ENCODE data around the gene THSD4.
A peak's percentile ranks its signal among the peaks of the same experiment; 100 is the strongest.

The THSD4 gene

DNA sequence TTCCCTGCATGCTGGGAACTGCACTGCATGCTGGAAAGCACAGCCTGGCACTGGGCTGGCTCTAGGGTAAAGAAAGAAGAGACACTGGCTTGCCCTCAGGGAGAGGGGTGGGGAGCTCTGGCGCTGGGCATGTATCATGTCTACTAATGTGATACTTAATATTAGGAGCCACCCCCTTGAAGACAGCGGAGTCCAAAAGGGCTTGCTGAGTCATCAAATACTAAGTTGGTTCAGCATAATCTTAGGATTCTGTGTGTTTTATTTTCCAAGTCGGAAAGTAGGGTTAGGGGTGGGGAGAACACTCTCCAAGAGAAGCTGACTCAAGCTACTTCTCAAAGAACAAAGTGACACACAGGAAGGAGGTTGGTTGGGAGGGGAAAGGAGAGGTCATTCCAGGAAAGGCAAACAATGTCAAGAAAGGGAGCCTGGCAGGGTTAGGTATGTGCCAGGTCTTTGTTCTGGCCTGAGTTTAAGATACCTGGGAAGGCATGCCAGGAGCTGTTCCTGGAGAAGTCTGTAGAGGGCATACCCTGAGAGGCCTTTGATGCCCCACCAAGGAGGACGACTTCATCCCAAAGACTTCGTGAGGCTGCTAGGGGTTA lies 457.3 kb downstream of the THSD4 start:
- TF ChIP-seq POLR2A (IDR thresholded peaks at IDR 0.05; ENCODE audit: low read depth, low read length) (no peak), TAF1 (IDR thresholded peaks at IDR 0.05; ENCODE audit: borderline replicate concordance, low read depth, low read length) (no peak), POLR2AphosphoS5 (IDR thresholded peaks at IDR 0.05; ENCODE audit: low read depth, low read length) (no peak)
- no peak for FAIRE-seq
- no peak for DNase-seq (ENCODE audit: insufficient read length)

DNA sequence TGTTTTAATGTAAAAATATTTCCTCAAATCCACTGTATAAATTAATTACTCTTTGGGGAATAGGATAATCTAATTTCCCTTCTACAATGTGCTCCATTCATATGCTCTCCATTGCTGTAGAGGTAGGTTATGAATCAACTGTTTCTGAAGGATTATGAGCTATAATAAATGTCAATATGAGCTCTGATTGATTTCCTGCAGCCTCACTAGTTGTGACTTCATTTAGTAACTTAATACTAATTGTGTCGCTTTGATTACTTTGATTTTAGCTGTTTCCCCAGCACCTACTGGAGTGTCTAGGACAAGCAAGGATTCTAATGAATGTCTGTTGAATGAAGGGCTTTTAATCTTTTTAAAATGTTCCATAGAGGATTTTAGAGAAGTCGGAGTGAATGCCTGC lies 458.3 kb downstream of the THSD4 start:
- FAIRE-seq: no peak
- TF ChIP-seq TAF1 (IDR thresholded peaks at IDR 0.05; ENCODE audit: borderline replicate concordance, low read depth, low read length): no peak
- no peak for TF ChIP-seq POLR2A (IDR thresholded peaks at IDR 0.05; ENCODE audit: low read depth, low read length)
- TF ChIP-seq POLR2AphosphoS5 (IDR thresholded peaks at IDR 0.05; ENCODE audit: low read depth, low read length): no peak
- no peak for DNase-seq (ENCODE audit: insufficient read length)

DNA sequence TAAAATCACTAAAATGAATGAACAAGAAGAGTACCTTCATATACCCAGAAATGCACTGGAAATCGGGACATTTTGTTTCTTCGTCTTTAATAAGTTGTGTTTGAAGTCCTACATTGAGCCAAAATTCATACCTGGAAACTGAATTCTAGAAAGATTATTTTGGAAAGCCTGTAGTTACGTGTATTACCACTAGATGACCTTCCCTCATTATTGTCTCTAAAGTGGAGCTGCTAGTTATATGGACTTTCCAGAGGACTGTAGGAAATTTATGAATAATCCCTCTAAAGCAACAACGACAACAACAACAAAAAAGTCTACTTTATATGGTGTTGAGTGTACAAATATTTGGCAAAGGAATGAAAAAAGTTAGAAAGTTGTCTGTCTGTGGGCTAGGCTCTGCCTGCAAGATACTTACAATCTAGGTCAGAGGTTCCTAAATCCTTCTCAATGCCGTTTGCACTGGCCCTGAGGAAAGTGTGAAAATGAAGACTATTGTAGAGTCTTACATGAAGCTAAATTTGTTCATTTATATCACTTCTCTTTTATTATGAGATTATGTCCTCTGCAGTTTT lies 460.3 kb downstream of the THSD4 start:
- FAIRE-seq (no peak), DNase-seq (ENCODE audit: insufficient read length) (no peak)
- TF ChIP-seq POLR2A (IDR thresholded peaks at IDR 0.05; ENCODE audit: low read depth, low read length): no peak
- TF ChIP-seq POLR2AphosphoS5 (IDR thresholded peaks at IDR 0.05; ENCODE audit: low read depth, low read length): no peak
- TF ChIP-seq TAF1 (IDR thresholded peaks at IDR 0.05; ENCODE audit: borderline replicate concordance, low read depth, low read length): no peak

DNA sequence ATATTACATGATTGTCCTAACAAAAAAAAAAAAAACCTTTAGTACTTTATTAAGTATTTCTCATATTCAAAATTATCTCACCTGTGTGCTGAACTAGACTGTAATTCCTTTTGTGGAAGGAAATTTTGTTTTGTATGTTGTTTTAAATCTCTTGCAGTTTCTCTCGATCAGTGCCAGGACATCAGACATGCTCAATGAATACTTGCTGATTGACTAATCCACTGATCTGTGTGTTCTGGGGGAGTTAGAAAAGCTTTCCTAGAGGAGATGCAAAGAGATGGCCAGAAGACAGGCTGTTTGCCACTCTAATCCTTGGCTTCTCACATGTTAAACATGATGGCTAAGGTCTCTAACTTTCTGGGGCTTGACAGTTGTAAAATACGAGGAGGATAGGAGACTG lies 461.8 kb downstream of the THSD4 start:
- no peak for FAIRE-seq
- DNase-seq (ENCODE audit: insufficient read length): no peak
- TF ChIP-seq TAF1 (IDR thresholded peaks at IDR 0.05; ENCODE audit: borderline replicate concordance, low read depth, low read length): no peak

DNA sequence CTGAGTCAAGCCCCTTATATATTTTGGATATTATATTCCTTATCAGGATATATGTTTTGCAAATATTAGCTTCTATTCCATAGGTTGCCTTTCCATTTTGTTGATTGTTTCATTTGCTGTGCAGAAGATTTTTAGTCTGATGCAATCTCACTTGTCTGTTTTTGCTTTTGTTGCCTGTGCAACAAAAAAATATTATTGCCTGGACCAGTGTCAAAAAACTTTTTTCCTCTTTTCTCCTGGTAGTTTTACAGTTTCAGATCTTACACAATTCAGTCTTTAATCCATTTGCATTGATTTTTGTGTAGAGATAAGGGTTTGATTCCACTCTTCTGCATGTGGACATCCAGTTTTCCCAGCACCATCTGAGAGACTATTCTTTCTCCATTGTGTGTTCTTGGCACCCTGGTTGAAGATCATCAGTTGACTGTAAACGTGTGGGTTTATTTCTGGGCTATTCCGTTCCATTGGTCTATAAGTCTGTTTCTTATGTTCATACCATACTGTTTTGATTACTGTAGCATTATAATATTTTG lies 466.2 kb downstream of the THSD4 start:
- TF ChIP-seq POLR2AphosphoS5 (IDR thresholded peaks at IDR 0.05; ENCODE audit: low read depth, low read length) (no peak), POLR2A (IDR thresholded peaks at IDR 0.05; ENCODE audit: low read depth, low read length) (no peak), TAF1 (IDR thresholded peaks at IDR 0.05; ENCODE audit: borderline replicate concordance, low read depth, low read length) (no peak)
- DNase-seq (ENCODE audit: insufficient read length) (no peak), FAIRE-seq (no peak)

DNA sequence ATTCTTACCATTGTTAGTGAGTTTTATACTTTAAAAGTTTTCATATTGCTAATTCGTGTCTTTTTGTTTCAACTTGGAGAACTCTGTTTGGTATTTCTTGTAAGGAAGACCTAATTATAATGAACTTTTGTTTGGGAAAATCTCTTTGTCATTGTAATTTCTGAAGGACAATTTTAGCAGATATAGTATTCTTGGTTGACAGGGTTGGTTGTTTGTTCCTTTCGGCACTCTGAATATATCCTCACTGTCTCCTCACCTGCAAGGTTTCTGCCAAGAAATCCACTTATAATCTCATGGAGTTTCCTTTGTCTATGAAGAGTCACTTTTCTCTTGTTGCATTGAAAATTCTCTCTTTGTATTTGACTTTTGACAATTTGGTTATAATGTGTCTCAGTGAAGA lies 469.9 kb downstream of the THSD4 start:
- DNase-seq (ENCODE audit: insufficient read length) (no peak), FAIRE-seq (no peak)
- no peak for TF ChIP-seq POLR2A (IDR thresholded peaks at IDR 0.05; ENCODE audit: low read depth, low read length)
- TF ChIP-seq TAF1 (IDR thresholded peaks at IDR 0.05; ENCODE audit: borderline replicate concordance, low read depth, low read length): no peak
- no peak for TF ChIP-seq POLR2AphosphoS5 (IDR thresholded peaks at IDR 0.05; ENCODE audit: low read depth, low read length)

DNA sequence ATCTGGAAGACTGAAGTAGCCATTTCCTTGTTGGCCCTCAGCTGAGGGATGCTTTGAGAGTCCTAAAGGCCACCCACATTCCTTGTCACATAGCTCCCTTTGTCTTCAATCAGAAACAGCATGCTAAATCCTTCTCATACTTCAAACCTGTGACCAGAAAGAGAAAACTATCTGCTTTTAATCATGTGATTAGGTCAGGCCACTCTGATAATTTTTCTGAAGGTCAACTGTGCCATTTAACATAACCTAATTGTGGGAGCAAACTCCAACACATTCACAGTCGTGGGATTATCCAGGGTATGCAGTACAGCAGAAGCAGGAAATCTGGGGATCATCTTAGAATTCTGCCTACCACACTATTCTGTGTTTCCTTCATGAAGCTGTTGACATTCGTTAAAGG lies 471.2 kb downstream of the THSD4 start:
- no peak for FAIRE-seq
- no peak for TF ChIP-seq TAF1 (IDR thresholded peaks at IDR 0.05; ENCODE audit: borderline replicate concordance, low read depth, low read length)
- no peak for TF ChIP-seq POLR2AphosphoS5 (IDR thresholded peaks at IDR 0.05; ENCODE audit: low read depth, low read length)
- no peak for TF ChIP-seq POLR2A (IDR thresholded peaks at IDR 0.05; ENCODE audit: low read depth, low read length)

DNA sequence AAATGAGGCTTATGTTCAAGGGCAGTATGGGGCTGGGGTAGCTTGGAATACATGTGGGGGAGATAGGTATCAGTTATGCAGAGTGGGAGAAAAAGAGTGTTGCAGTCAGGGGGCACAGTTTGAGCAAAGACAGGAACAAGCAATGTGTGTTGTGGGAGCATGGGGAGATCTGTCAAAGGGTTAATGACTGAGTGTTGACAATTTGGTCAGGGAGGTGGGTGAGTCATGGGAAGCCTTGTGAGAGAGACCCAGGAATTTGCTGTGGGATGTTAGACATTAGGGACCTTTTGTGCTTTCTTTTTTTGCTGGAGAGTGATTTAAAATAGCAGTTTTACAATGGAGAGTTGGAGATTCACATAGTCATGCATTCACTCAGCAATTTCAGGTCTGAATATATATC lies 473.5 kb downstream of the THSD4 start:
- no peak for TF ChIP-seq POLR2AphosphoS5 (IDR thresholded peaks at IDR 0.05; ENCODE audit: low read depth, low read length)
- TF ChIP-seq POLR2A (IDR thresholded peaks at IDR 0.05; ENCODE audit: low read depth, low read length): no peak
- no peak for TF ChIP-seq TAF1 (IDR thresholded peaks at IDR 0.05; ENCODE audit: borderline replicate concordance, low read depth, low read length)
- FAIRE-seq: peak; percentile 30
- DNase-seq (ENCODE audit: insufficient read length): no peak

More for the DNA sequence above, 471.2 kb downstream of the THSD4 start:
- no peak for DNase-seq (ENCODE audit: insufficient read length)

DNA sequence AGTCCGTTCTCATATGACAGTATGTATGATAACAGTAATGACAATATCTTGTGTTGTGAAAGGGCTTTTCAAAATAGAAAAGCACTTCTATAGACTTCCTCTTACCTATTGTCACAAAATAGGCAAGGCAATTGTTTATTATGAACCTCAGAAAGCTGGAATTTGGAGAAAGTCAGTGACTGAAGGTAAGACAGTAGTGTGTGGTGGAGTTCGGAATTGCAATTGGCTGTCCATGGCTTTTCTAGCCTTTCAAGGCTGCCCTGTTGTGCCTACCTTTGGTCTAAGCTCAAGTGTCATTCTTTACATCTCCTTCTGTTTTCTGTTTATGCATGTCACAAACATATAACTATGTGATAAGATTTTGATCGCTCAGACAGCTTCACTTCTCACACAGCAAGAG lies 475.8 kb downstream of the THSD4 start:
- TF ChIP-seq POLR2AphosphoS5 (IDR thresholded peaks at IDR 0.05; ENCODE audit: low read depth, low read length): no peak
- TF ChIP-seq TAF1 (IDR thresholded peaks at IDR 0.05; ENCODE audit: borderline replicate concordance, low read depth, low read length): no peak
- TF ChIP-seq POLR2A (IDR thresholded peaks at IDR 0.05; ENCODE audit: low read depth, low read length): no peak
- FAIRE-seq (no peak), DNase-seq (ENCODE audit: insufficient read length) (no peak)

DNA sequence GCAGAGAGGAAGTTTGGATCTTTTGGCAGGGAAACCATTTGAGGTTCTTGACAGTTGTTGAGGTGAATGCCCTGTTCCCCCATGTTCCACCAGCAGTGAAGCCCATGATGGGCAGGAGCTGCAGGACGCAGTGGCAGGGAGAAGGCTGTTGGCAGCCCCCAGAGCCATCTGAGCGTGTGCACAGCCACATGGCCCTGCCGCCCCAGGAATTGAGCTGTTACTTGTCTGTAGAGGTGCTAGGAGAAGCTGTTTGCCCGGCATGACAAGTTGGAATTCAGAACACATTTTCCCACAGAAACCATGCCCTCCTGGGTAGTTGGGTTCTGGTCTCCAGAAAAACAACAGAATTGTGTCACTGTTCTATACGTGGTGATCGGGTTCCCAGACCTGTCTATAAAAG lies 476.9 kb downstream of the THSD4 start:
- TF ChIP-seq TAF1 (IDR thresholded peaks at IDR 0.05; ENCODE audit: borderline replicate concordance, low read depth, low read length) (no peak), POLR2AphosphoS5 (IDR thresholded peaks at IDR 0.05; ENCODE audit: low read depth, low read length) (no peak), POLR2A (IDR thresholded peaks at IDR 0.05; ENCODE audit: low read depth, low read length) (no peak)
- DNase-seq (ENCODE audit: insufficient read length): no peak
- FAIRE-seq: no peak

DNA sequence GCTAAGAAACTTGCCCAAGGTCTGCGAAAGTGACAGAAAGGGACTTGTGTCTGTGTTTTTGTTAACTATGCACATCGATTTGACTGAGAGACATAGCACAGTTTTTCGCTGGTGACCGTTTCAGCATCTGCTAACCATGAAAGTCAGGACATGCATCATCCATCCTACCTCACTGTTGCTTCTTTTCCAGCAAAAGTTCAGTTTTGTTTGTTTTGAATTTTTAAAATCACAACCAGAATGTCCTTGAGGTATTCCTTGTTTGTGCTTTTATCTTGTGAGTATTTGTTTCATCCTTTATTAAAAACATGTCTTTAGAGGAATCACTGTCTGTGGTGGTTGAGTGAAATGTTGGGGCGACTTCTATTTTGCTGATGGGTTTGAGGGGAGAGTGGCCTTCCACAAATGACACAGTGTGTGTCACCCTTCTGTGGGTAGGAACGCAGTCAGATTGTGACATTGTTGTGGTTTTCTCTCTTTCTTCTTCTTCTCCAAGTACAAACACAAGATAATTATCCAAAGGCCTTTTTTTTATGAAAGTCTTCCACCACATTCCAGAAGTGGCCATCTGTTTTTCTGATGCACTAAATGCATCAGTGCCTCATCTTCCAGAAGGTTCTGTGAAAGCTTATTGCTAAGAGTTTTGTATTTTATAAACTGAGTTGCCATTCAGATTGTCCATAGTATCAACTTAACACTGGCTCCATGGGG lies 480.7 kb downstream of the THSD4 start:
- DNase-seq (ENCODE audit: insufficient read length) (no peak), FAIRE-seq (no peak)
- TF ChIP-seq POLR2AphosphoS5 (IDR thresholded peaks at IDR 0.05; ENCODE audit: low read depth, low read length): no peak
- no peak for TF ChIP-seq POLR2A (IDR thresholded peaks at IDR 0.05; ENCODE audit: low read depth, low read length)
- TF ChIP-seq TAF1 (IDR thresholded peaks at IDR 0.05; ENCODE audit: borderline replicate concordance, low read depth, low read length): no peak

DNA sequence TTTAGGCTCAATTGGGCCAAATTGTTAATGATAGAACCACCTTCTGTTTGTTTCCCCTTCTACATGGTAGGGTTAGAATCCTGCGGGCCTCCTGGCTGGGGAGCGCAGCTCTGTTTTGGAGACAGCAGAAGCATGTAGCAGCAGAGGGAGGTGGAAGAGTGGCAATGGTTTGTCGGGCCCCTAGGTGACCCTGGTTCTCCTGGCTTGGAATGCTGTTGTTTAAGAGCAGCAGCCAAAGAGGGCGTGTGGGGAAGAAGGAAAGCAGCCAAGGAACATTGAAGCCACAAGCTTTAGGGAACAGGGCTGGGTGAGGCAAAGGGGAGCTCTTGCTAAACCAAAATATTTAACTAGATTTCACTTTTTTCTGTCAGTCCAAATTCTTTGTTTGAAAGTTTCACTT lies 481.4 kb downstream of the THSD4 start:
- no peak for DNase-seq (ENCODE audit: insufficient read length)

More for the DNA sequence above, 481.4 kb downstream of the THSD4 start:
- no peak for TF ChIP-seq TAF1 (IDR thresholded peaks at IDR 0.05; ENCODE audit: borderline replicate concordance, low read depth, low read length)
- no peak for FAIRE-seq
